ENCODE measurements around the gene SLC6A1.

DNA sequence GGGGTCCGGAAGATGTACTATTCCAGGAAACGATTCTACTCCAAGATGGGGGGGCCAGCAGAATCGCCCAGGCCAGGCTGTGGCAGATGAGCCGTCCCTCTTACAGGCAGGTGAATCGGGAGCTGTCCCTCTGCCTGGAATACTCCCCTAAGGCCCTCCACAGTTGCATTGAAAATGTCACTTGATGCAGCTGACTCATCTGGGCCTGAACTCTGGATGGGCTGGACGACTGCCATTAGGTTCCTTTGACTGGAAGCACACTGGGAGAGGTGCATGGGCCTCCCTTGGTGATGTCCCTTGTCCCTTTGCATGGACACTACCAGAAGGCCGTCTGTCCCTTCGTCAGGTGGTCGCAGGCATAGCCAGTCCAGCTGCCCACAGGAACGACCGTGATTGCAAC lies 92.1 kb downstream of the SLC6A1 start:
- TF ChIP-seq POLR2A (IDR thresholded peaks at IDR 0.05; ENCODE audit: extremely low read depth, insufficient read length) (no peak), MYC (IDR thresholded peaks at IDR 0.05; ENCODE audit: low read depth, low read length) (no peak)
- TF ChIP-seq, protein P1, sequence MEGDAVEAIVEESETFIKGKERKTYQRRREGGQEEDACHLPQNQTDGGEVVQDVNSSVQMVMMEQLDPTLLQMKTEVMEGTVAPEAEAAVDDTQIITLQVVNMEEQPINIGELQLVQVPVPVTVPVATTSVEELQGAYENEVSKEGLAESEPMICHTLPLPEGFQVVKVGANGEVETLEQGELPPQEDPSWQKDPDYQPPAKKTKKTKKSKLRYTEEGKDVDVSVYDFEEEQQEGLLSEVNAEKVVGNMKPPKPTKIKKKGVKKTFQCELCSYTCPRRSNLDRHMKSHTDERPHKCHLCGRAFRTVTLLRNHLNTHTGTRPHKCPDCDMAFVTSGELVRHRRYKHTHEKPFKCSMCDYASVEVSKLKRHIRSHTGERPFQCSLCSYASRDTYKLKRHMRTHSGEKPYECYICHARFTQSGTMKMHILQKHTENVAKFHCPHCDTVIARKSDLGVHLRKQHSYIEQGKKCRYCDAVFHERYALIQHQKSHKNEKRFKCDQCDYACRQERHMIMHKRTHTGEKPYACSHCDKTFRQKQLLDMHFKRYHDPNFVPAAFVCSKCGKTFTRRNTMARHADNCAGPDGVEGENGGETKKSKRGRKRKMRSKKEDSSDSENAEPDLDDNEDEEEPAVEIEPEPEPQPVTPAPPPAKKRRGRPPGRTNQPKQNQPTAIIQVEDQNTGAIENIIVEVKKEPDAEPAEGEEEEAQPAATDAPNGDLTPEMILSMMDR (IDR thresholded peaks at IDR 0.05; ENCODE audit: low read depth, low read length): no peak
- TF ChIP-seq, protein P2, sequence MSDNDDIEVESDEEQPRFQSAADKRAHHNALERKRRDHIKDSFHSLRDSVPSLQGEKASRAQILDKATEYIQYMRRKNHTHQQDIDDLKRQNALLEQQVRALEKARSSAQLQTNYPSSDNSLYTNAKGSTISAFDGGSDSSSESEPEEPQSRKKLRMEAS (IDR thresholded peaks at IDR 0.05; ENCODE audit: low read depth, low read length): no peak

All from NB4 (cell line).